ENCODE measurements around the gene OR2T2.
"Not testable (repeated sequence)": the region's sequence is repeated elsewhere in the genome, so short reads cannot be mapped to it uniquely, and the experiment has no call there.

- TF ChIP-seq, protein P1, sequence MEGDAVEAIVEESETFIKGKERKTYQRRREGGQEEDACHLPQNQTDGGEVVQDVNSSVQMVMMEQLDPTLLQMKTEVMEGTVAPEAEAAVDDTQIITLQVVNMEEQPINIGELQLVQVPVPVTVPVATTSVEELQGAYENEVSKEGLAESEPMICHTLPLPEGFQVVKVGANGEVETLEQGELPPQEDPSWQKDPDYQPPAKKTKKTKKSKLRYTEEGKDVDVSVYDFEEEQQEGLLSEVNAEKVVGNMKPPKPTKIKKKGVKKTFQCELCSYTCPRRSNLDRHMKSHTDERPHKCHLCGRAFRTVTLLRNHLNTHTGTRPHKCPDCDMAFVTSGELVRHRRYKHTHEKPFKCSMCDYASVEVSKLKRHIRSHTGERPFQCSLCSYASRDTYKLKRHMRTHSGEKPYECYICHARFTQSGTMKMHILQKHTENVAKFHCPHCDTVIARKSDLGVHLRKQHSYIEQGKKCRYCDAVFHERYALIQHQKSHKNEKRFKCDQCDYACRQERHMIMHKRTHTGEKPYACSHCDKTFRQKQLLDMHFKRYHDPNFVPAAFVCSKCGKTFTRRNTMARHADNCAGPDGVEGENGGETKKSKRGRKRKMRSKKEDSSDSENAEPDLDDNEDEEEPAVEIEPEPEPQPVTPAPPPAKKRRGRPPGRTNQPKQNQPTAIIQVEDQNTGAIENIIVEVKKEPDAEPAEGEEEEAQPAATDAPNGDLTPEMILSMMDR (IDR thresholded peaks at IDR 0.05) = not testable (repeated sequence)
- TF ChIP-seq POLR2A (IDR thresholded peaks at IDR 0.05; ENCODE audit: low read depth) = not testable (repeated sequence)
These were observed 5.2 kb downstream of the OR2T2 start for GRCh38 chr1:248450466-248451145.
